Measurements from ENCODE around the gene PITPNM1. TPM values are rescaled to one million over a fixed set of nuclear protein-coding genes. Genes with fewer than 3 reads are reported as not detected.

The PITPNM1 gene
- total RNA-seq, 4 donors from 2014 or later, result 7.3 to 19.9 (median 12.6) TPM

GRCh38 chr11:67451658-67451976, 53.5 kb downstream of the PITPNM1 start:
- DNase-seq (ENCODE audit: low spot score in 2 of 2), result no peak
- H3K4me3 ChIP-seq (ENCODE audit: low read depth, poor library complexity, severe bottlenecking), result no peak overlapping the region
- intact Hi-C loops (cut with DNase I; ENCODE audit: low total_unique reads), result no loop called here
- TF ChIP-seq POLR2A (IDR thresholded peaks at IDR 0.05) (no peak), CTCF (IDR thresholded peaks at IDR 0.05) (no peak)
- 90 to 92% methylated on average over 14 of the region's 14 CpGs for WGBS, 2 donors

- intact Hi-C loops (cut with DNase I; ENCODE audit: low total_unique reads), result no loop called here
These were observed 54.1 kb downstream of the PITPNM1 start for GRCh38 chr11:67450796-67451657.

GRCh38 chr11:67449116-67449844, 55.9 kb downstream of the PITPNM1 start:
- intact Hi-C loops (cut with DNase I; ENCODE audit: low total_unique reads), result no loop called here
- no peak for DNase-seq (ENCODE audit: low spot score in 2 of 2)
- TF ChIP-seq POLR2A (IDR thresholded peaks at IDR 0.05), result no peak
- no peak for TF ChIP-seq CTCF (IDR thresholded peaks at IDR 0.05)
- 73 to 76% methylated on average over 9 of the region's 9 CpGs for WGBS, 2 donors
- no peak overlapping the region for H3K4me3 ChIP-seq (ENCODE audit: low read depth, poor library complexity, severe bottlenecking)

More at GRCh38 chr11:67450796-67451657, 54.1 kb downstream of the PITPNM1 start:
- H3K4me3 ChIP-seq (ENCODE audit: low read depth, poor library complexity, severe bottlenecking), result no peak overlapping the region
- TF ChIP-seq CTCF (IDR thresholded peaks at IDR 0.05) (no peak), POLR2A (IDR thresholded peaks at IDR 0.05) (no peak)
- WGBS, 2 donors, result 87 to 89% methylated on average over 21 to 25 of the region's 25 CpGs
- no peak for DNase-seq (ENCODE audit: low spot score in 2 of 2)

- TF ChIP-seq CTCF (IDR thresholded peaks at IDR 0.05), result no peak
- no peak for TF ChIP-seq POLR2A (IDR thresholded peaks at IDR 0.05)
- H3K4me3 ChIP-seq (ENCODE audit: low read depth, poor library complexity, severe bottlenecking), result no peak overlapping the region
- 90 to 92% methylated on average over 7 of the region's 7 CpGs for WGBS, 2 donors
- DNase-seq (ENCODE audit: low spot score in 2 of 2), result no peak
- intact Hi-C loops (cut with DNase I; ENCODE audit: low total_unique reads), result no loop called here
These were observed 56.9 kb downstream of the PITPNM1 start for GRCh38 chr11:67448220-67448609.

- TF ChIP-seq POLR2A (IDR thresholded peaks at IDR 0.05) (no peak), CTCF (IDR thresholded peaks at IDR 0.05) (no peak)
- WGBS, 2 donors, result 76 to 93% methylated on average over 5 of the region's 5 CpGs
- intact Hi-C loops (cut with DNase I; ENCODE audit: low total_unique reads), result no loop called here
- DNase-seq (ENCODE audit: low spot score in 2 of 2), result no peak
- H3K4me3 ChIP-seq (ENCODE audit: low read depth, poor library complexity, severe bottlenecking), result no peak overlapping the region
These were observed 59.6 kb downstream of the PITPNM1 start for GRCh38 chr11:67445515-67445914.
